ENCODE results near the gene C22orf23. TPM values are rescaled to one million over a fixed set of nuclear protein-coding genes. Genes with fewer than 3 reads are reported as not detected.

The C22orf23 gene
- total and polyA plus RNA-seq, 10 donors = 0.04 to 0.16 (median 0.05) TPM; not detected in 7

GRCh38 chr22:37985050-37985585 is 31.7 kb upstream of the C22orf23 start:
- H3K27me3 ChIP-seq (replicated peaks in 1 of 7) = no peaks in the 10 kb centered on the region
- no peak overlapping the region for H3K27ac ChIP-seq
- no peaks in the 10 kb centered on the region for H3K9me3 ChIP-seq
- intact Hi-C loops (cut with DNase I; ENCODE audit: low total_unique reads) = no loop called here
- 84 to 93% (median 87%) methylated on average over 9 of the region's 9 CpGs for WGBS, 5 donors
- H3K4me3 ChIP-seq = no peak overlapping the region
- TF ChIP-seq CTCF (IDR thresholded peaks at IDR 0.05 in 8 of 11, conservative IDR thresholded peaks at IDR 0.05 in 3 of 11) (no peak), POLR2AphosphoS5 (IDR thresholded peaks at IDR 0.05) (no peak), POLR2A (IDR thresholded peaks at IDR 0.05) (no peak)
- no peak for DNase-seq
- H3K4me1 ChIP-seq = no peaks in the 10 kb centered on the region
- peaks cover 0 to 31% (median 0%) of the 10 kb centered on the region in 6 donors for H3K36me3 ChIP-seq

- no peaks in the 10 kb centered on the region for H3K9me3 ChIP-seq
- no peak within 1 kb of the TSS for H3K27ac ChIP-seq
- 81 to 89% (median 82%) methylated on average over 24 to 42 of the region's 42 CpGs for WGBS, 5 donors
- peaks cover 0 to 41% (median 0%) of the 10 kb centered on the region in 6 donors for H3K36me3 ChIP-seq
- DNase-seq = no peak
- H3K4me1 ChIP-seq = no peaks in the 10 kb centered on the region
- intact Hi-C loops (cut with DNase I; ENCODE audit: low total_unique reads) = no loop called here
- TF ChIP-seq POLR2AphosphoS5 (IDR thresholded peaks at IDR 0.05) (no peak), POLR2A (IDR thresholded peaks at IDR 0.05) (no peak)
- no peak within 1 kb of the TSS for H3K4me3 ChIP-seq
- no peaks in the 10 kb centered on the region for H3K27me3 ChIP-seq (replicated peaks in 1 of 7)
Measured at GRCh38 chr22:37983860-37984791, 30.7 kb upstream of the C22orf23 start, which contains the start of gene SOX10. Gene SOX10 (minus strand): TSS chr22:37984555. CDS start chr22:37983784, 771 bp downstream.

- Histone ChIP-seq H3K27ac (no peak overlapping the region), H3K36me3 (peaks cover 0 to 45% (median 0%) of the 10 kb centered on the region in 6 donors), H3K9me3 (no peaks in the 10 kb centered on the region), H3K4me3 (no peak overlapping the region), H3K4me1 (no peaks in the 10 kb centered on the region), H3K27me3 (replicated peaks in 1 of 7) (no peaks in the 10 kb centered on the region)
- TF ChIP-seq CTCF (IDR thresholded peaks at IDR 0.05 in 8 of 11, conservative IDR thresholded peaks at IDR 0.05 in 3 of 11) (peak in 1 of 11 experiments; percentile 22), POLR2A (IDR thresholded peaks at IDR 0.05) (no peak)
- DNase-seq = no peak
- intact Hi-C loops (cut with DNase I; ENCODE audit: low total_unique reads) = no loop called here
- WGBS, 5 donors = 71 to 88% (median 78%) methylated on average over 41 to 84 of the region's 84 CpGs
Measured at GRCh38 chr22:37982938-37983859, 29.8 kb upstream of the C22orf23 start.

GRCh38 chr22:37982151-37982785 is 28.9 kb upstream of the C22orf23 start:
- Histone ChIP-seq H3K36me3 (peaks cover 0 to 48% (median 0%) of the 10 kb centered on the region in 6 donors), H3K4me1 (no peaks in the 10 kb centered on the region), H3K9me3 (no peaks in the 10 kb centered on the region), H3K27ac (no peak overlapping the region), H3K27me3 (replicated peaks in 1 of 7) (no peaks in the 10 kb centered on the region), H3K4me3 (no peak overlapping the region)
- TF ChIP-seq CTCF (IDR thresholded peaks at IDR 0.05 in 8 of 11, conservative IDR thresholded peaks at IDR 0.05 in 3 of 11) (no peak), POLR2A (IDR thresholded peaks at IDR 0.05) (no peak), POLR2AphosphoS5 (IDR thresholded peaks at IDR 0.05) (no peak)
- intact Hi-C loops (cut with DNase I; ENCODE audit: low total_unique reads) = no loop called here
- no peak for DNase-seq
- WGBS, 5 donors = 67 to 85% (median 74%) methylated on average over 8 of the region's 8 CpGs

Measured in spleen (tissue), 11 donors.